K562 (cell line): ENCODE measurements around the gene CNNM4. TPM values are rescaled to one million over a fixed set of nuclear protein-coding genes. Genes with fewer than 3 reads are reported as not detected.

Experiments used
- ATAC-seq: fragments of 200-7000 bp; cut with Tn5 transposase; 3 replicates; pipeline ENCODE4 v1.9.1; 2020; ENCODE audit warnings: moderate library complexity
- BruUV-seq: library from RNA; stranded (reverse); fragments of 400-500 nt; replicated peaks from 2 replicates; lab custom pipeline; 2021; lab: Mats Ljungman, UMichigan
- CTCF ChIA-PET: fragments of 300-600 bp; formaldehyde crosslinking; extraction: SDS; loops from one replicate; lab custom pipeline; 2021; ENCODE audit warnings: low intra/inter-chr PET ratio; lab: Yijun Ruan, JAX
- POLR2A ChIA-PET: fragments of 300-600, 350-650 bp; sonication (Branson Sonifier 250); formaldehyde crosslinking; extraction: SDS; loops from one replicate; lab custom pipeline; 2021; ENCODE audit warnings: antibody characterized with exemption, inconsistent platforms; lab: Yijun Ruan, JAX
- DNase-seq, 4 experiments: peaks; one replicate each; pipeline versions ENCODE4 v3.0.0 to v3.0.0-alpha.2; 2011 to 2018; ENCODE audit warnings: low spot score in 3 of 4, mixed read lengths in 3 of 4; ENCODE audit errors: extremely low read depth in 1 of 4
- FAIRE-seq: peaks from 2 replicates; lab custom pipeline; 2011; peaks lifted over from hg19 to GRCh38; lab: Jason Lieb, UNC
- H2AFZ ChIP-seq: 2 replicates; pipeline ENCODE4 v1.6.0; 2011; ENCODE audit warnings: low read depth, low read length, control low read depth, inconsistent platforms
- H3K27ac ChIP-seq: fragments of 200-600 bp; 3 replicates; pipeline ENCODE4 v1.8.0; 2011; ENCODE audit warnings: low read depth, mild to moderate bottlenecking, control low read depth, inconsistent platforms, low read length, moderate library complexity, mixed read lengths; ENCODE audit errors: extremely low read depth
- H3K27me3 ChIP-seq, 2 experiments: fragments of 300-600 bp in 1 of 2; 2 replicates in 1 of 2; 3 replicates in 1 of 2; pipeline versions ENCODE4 v1.6.0 to v1.8.0; 2011; ENCODE audit warnings: inconsistent platforms in 2 of 2, low read length in 2 of 2, mild to moderate bottlenecking in 1 of 2, mixed read lengths in 1 of 2, moderate library complexity in 1 of 2; ENCODE audit not compliant: control insufficient read depth in 2 of 2, insufficient read depth in 2 of 2
- H3K36me3 ChIP-seq: fragments of 300-600 bp; 3 replicates; pipeline ENCODE4 v1.8.0; 2011; ENCODE audit warnings: mild to moderate bottlenecking, low read length, inconsistent platforms; ENCODE audit not compliant: control insufficient read depth, insufficient read depth
- H3K4me1 ChIP-seq, 2 experiments: fragments of 200-600 bp in 1 of 2; replicated peaks in 1 of 2; 2 replicates in 1 of 2; 3 replicates in 1 of 2; pipeline versions ENCODE4 v1.5.1 to v1.8.0; 2011; ENCODE audit warnings: inconsistent platforms in 2 of 2, low read length in 2 of 2, mild to moderate bottlenecking in 1 of 2, mixed read lengths in 1 of 2, moderate library complexity in 1 of 2; ENCODE audit not compliant: control insufficient read depth in 2 of 2, insufficient read depth in 2 of 2
- H3K4me2 ChIP-seq: 2 replicates; pipeline ENCODE4 v1.6.1; 2011; ENCODE audit warnings: low read length, control low read depth, inconsistent platforms, mixed read lengths; ENCODE audit not compliant: insufficient read depth
- H3K4me3 ChIP-seq: fragments of 200-600 bp; sonication (generic), shearing (Covaris generic); 2 replicates; pipeline ENCODE4 v1.5.1; 2016; ENCODE audit warnings: control low read depth, inconsistent platforms
- H3K79me2 ChIP-seq: fragments of 200-600 bp; 3 replicates; pipeline ENCODE4 v1.8.0; 2011; ENCODE audit warnings: low read length, inconsistent platforms; ENCODE audit not compliant: control insufficient read depth, insufficient read depth
- H3K9ac ChIP-seq, 2 experiments: 2 replicates each; pipeline versions ENCODE4 v1.6.0 to v1.6.1; 2011; ENCODE audit warnings: low read depth in 2 of 2, low read length in 2 of 2, control low read depth in 1 of 2, inconsistent platforms in 1 of 2, mild to moderate bottlenecking in 1 of 2, mixed read lengths in 1 of 2; ENCODE audit not compliant: insufficient read depth in 1 of 2
- H3K9me1 ChIP-seq: one replicate; pipeline ENCODE4 v1.6.0; 2011; ENCODE audit warnings: inconsistent platforms, mild to moderate bottlenecking, low read length, moderate library complexity; ENCODE audit not compliant: control insufficient read depth, insufficient read depth
- H3K9me3 ChIP-seq: replicated peaks from 2 replicates; pipeline ENCODE4 v1.5.1; 2011; ENCODE audit warnings: low read depth, low read length, inconsistent platforms; ENCODE audit not compliant: control insufficient read depth, insufficient read depth
- H4K20me1 ChIP-seq: replicated peaks from 2 replicates; pipeline ENCODE4 v1.6.1; 2011; ENCODE audit warnings: low read length, inconsistent platforms, mixed read lengths; ENCODE audit not compliant: control insufficient read depth, insufficient read depth
- HDAC3 ChIP-seq: fragments of 450-650 bp; IDR thresholded peaks from 2 replicates; pipeline ENCODE4 v1.6.1; 2018; ENCODE audit warnings: borderline replicate concordance, mild to moderate bottlenecking, moderate library complexity; ENCODE audit not compliant: partially characterized antibody
- POLR2B ChIP-seq: fragments of 450-650 bp; IDR thresholded peaks from 2 replicates; pipeline ENCODE4 v1.6.1; 2018; ENCODE audit warnings: low read depth; ENCODE audit not compliant: partially characterized antibody
- POLR2G ChIP-seq: fragments of 200-400 bp; formaldehyde crosslinking; IDR thresholded peaks from 2 replicates; pipeline ENCODE4 v1.6.1; 2017; ENCODE audit warnings: low read depth, mild to moderate bottlenecking, antibody characterized with exemption, low read length, moderate library complexity
- WGBS: fragments of 100-300 bp; shearing (Covaris generic); methylation state at CpG from one replicate; pipeline ENCODE4 v1.1.6; 2016; ENCODE audit warnings: low coverage, mixed read lengths; ENCODE audit not compliant: insufficient coverage; ENCODE audit errors: missing lambda C conversion rate; 5-methylcytosine and 5-hydroxymethylcytosine counted together
- in situ Hi-C: fragments of 300-500 bp; cut with MboI; formaldehyde crosslinking; loops from 4 replicates; pipeline ENCODE4 v1.15.0; 2018; ENCODE audit warnings: inconsistent platforms, mixed read lengths
- intact Hi-C: fragments of 100-400 bp; cut with micrococcal nuclease; formaldehyde crosslinking; loops from 2 replicates; pipeline ENCODE4 v1.14.2; 2022
- polyA plus RNA-seq, 8 experiments: library from polyadenylated mRNA; depleted of rRNA in 4 of 8; stranded (reverse) in 5 of 8; unstranded in 3 of 8; fragments of >200 nt; fragmentation: Nextera tagmentation in 2 of 8; fragmentation: Illumina TruSeq in 1 of 8; extraction: Ambion mirVana in 2 of 8; extraction: Trizol in 1 of 8; gene quantifications; 2 replicates each; pipeline versions ENCODE4 v1.2.1 to v1.2.3, GENCODE V29; 2011 to 2014; ENCODE audit warnings: inconsistent platforms in 1 of 8, missing spikeins in 1 of 8
- total RNA-seq, 7 experiments: library from RNA; depleted of rRNA in 6 of 7; stranded (reverse); fragments of >200 nt in 6 of 7; fragmentation: Illumina TruSeq in 2 of 7; extraction: Trizol in 2 of 7; gene quantifications; 2 replicates each; pipeline versions ENCODE4 v1.2.1 to v1.2.3, GENCODE V29; 2011 to 2021; ENCODE audit warnings: low replicate concordance in 1 of 7
- TF ChIP-seq, protein P1 (sequence below): fragments of 450-650 bp; formaldehyde crosslinking; IDR thresholded peaks from 2 replicates; pipeline ENCODE4 v1.4.0; 2020; ENCODE audit warnings: mild to moderate bottlenecking, moderate library complexity
- TF ChIP-seq, protein P2 (sequence below): fragments of 250-450 bp; sonication (Bioruptor Pico); IDR thresholded peaks from 2 replicates; pipeline ENCODE4 v1.4.0; 2020; ENCODE audit warnings: borderline replicate concordance

The CNNM4 gene
- total and polyA plus RNA-seq, 9 of the 15 experiments (the other 6 are each of a cell fraction or from before 2014, with no cell fraction given) = 0.96 to 6.3 (median 2.8) TPM

DNA sequence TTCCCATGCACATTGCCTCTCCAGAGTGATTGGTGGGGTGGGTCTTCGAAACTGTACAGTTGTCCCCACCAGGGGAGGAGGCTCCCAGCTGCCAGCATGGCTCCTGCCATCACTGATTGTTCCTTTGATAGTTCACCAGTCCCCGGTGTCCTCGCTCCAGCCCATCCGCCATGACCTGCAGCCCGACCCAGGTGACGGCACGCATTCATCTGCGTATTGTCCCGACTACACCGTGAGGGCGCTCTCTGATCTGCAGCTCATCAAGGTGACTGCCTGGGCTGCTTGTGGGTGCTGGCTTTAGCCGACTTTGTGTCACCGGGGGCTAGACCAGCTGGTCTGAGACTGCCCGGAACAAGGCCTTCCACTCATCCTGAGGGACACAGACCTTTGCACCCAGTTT is 67.7 kb downstream of the CNNM4 start:
- CTCF ChIA-PET = no interaction called here
- POLR2A ChIA-PET = interaction anchor here (0.6 kb wide), 1 partner anchor 13 kb away, joined by 4 read pairs; no protein-coding TSS in a partner anchor
- Histone ChIP-seq H3K27me3 (no peaks in the 10 kb centered on the region), H3K9ac (peak overlapping the region in 1 of 2 experiments; percentile 64; a peak in 2 of 4 replicates), H4K20me1 (peaks cover 10% of the 10 kb centered on the region; the same call in 1 of the 2 replicates), H3K9me3 (no peaks in the 10 kb centered on the region), H3K36me3 (peaks cover 90% of the 10 kb centered on the region), H3K4me2 (no peak overlapping the region), H3K27ac (no peak overlapping the region), H3K9me1 (no peaks in the 10 kb centered on the region), H3K79me2 (no peaks in the 10 kb centered on the region; the same call in 2 of the 3 replicates), H3K4me1 (peaks cover 9 to 11% of the 10 kb centered on the region in 2 experiments; a peak in 4 of 5 replicates), H3K4me3 (no peak overlapping the region), H2AFZ (no peak overlapping the region)
- FAIRE-seq (no peak), DNase-seq (no peak), ATAC-seq (no peak)
- BruUV-seq = no TSS peak
- WGBS = 87% methylated on average over 14 of the region's 14 CpGs
- TF ChIP-seq HDAC3 (no peak), POLR2G (peak; percentile 57), POLR2B (no peak)
- TF ChIP-seq, protein P1, sequence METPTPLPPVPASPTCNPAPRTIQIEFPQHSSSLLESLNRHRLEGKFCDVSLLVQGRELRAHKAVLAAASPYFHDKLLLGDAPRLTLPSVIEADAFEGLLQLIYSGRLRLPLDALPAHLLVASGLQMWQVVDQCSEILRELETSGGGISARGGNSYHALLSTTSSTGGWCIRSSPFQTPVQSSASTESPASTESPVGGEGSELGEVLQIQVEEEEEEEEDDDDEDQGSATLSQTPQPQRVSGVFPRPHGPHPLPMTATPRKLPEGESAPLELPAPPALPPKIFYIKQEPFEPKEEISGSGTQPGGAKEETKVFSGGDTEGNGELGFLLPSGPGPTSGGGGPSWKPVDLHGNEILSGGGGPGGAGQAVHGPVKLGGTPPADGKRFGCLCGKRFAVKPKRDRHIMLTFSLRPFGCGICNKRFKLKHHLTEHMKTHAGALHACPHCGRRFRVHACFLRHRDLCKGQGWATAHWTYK (CRISPR knock-in tag) = no peak
- TF ChIP-seq, protein P2, sequence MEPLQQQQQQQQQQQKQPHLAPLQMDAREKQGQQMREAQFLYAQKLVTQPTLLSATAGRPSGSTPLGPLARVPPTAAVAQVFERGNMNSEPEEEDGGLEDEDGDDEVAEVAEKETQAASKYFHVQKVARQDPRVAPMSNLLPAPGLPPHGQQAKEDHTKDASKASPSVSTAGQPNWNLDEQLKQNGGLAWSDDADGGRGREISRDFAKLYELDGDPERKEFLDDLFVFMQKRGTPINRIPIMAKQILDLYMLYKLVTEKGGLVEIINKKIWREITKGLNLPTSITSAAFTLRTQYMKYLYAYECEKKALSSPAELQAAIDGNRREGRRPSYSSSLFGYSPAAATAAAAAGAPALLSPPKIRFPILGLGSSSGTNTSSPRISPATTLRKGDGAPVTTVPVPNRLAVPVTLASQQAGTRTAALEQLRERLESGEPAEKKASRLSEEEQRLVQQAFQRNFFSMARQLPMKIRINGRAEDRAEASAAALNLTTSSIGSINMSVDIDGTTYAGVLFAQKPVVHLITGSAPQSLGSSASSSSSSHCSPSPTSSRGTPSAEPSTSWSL (CRISPR knock-in tag) = no peak
- in situ Hi-C loops (no loop called here), intact Hi-C loops (no loop called here)
